Measurements from ENCODE around the gene ARHGAP21.

Gene ARHGAP21

DNA sequence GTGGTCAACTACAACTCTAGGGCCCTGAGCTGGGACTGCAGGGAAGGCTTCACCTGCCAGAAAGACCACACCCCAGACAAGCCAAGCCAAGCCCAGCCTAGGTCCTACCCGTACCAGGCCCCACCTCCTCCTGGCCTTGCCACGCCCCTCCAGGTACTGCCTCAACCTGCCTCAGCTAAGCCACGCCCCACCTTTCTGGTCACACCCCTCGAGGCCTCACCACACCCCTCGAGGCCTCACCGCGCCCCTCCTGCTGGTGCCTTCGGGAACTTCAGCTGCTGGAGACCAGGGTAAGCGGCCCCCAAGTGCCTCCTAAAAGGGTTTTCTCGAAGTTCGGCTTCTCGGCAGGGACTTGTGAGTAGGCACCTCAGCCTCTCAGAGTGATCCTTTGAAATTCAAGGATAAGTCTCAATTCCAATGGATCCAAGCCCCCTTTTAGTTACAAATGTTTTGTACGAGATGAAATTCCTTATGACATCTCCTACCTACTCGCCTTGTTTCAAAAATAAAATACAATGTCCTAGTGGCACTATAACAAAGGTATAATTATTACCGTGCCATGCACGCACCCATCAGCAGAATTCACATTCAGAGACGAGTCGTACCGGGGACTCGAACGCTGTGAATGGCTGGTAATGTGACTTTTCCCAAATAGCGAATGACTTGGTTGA lies 171.2 kb downstream of the ARHGAP21 start:
- Histone ChIP-seq H3K27ac (no peak overlapping the region), H3K4me3 (no peak overlapping the region)
- DNase-seq (ENCODE audit: low spot score): no peak
- TF ChIP-seq, protein P1, sequence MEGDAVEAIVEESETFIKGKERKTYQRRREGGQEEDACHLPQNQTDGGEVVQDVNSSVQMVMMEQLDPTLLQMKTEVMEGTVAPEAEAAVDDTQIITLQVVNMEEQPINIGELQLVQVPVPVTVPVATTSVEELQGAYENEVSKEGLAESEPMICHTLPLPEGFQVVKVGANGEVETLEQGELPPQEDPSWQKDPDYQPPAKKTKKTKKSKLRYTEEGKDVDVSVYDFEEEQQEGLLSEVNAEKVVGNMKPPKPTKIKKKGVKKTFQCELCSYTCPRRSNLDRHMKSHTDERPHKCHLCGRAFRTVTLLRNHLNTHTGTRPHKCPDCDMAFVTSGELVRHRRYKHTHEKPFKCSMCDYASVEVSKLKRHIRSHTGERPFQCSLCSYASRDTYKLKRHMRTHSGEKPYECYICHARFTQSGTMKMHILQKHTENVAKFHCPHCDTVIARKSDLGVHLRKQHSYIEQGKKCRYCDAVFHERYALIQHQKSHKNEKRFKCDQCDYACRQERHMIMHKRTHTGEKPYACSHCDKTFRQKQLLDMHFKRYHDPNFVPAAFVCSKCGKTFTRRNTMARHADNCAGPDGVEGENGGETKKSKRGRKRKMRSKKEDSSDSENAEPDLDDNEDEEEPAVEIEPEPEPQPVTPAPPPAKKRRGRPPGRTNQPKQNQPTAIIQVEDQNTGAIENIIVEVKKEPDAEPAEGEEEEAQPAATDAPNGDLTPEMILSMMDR (IDR thresholded peaks at IDR 0.05): no peak

DNA sequence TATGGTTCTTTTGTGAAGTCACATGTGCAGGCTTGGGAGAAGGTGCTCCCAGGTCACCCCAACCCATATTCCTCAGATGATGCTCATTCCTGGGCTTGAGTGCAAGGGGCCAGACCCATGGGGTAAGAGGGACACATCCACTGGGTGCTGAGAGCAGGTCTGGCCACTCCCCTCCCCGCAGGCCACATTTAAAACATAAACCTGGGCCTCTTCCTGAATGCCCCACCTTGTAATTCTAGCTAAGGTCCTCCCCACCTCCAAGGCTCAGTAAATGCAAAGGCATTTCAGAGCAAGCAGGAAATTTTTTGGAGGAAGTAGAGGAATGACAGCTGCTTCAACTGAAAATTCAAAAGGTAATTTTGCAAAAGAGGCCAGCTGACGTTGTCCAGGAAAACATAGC lies 172.5 kb downstream of the ARHGAP21 start:
- no peak for DNase-seq (ENCODE audit: low spot score)
- TF ChIP-seq, protein P1 (IDR thresholded peaks at IDR 0.05): no peak
- no peak overlapping the region for H3K27ac ChIP-seq
- no peak overlapping the region for H3K4me3 ChIP-seq

DNA sequence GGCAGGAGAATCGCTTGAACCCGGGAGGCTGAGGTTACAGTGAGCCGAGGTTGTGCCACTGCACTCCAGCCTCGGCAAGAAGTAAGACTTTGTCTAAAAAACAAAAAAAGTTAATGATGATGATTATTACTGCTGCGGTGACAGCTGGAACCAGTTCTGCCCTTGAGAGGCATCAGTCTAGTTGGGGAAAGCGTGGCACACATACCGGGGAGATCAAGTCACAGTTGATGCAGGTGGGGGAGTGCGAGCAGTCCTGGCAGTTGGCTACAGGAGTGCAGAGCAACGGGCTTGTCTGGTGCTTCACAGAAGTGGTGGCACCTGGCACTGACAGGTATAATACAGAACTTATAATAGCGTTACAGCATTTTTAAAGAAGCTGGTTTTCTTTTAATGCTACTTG lies 173.0 kb downstream of the ARHGAP21 start:
- no peak overlapping the region for H3K27ac ChIP-seq
- H3K4me3 ChIP-seq: no peak overlapping the region
- DNase-seq (ENCODE audit: low spot score): no peak
- TF ChIP-seq, protein P1 (IDR thresholded peaks at IDR 0.05): no peak

DNA sequence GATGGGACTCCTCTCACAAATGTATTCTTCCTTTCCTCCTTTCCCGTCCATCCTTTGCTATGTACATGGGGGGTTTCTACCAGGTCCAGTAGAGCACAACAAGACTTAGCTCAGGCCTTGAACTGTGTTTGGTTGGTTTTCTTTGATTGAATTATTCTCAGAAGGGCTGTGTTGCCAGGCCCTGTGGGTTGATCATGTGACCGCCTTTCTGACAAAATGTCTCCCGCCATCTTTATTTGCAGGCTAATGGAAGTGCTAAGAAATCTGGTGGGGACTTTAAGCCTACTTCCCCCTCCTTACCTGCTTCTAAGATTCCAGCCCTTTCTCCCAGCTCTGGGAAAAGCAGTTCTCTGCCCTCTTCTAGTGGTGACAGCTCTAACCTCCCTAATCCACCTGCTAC lies 178.1 kb downstream of the ARHGAP21 start:
- Histone ChIP-seq H3K4me3 (no peak overlapping the region), H3K27ac (no peak overlapping the region)
- TF ChIP-seq, protein P1 (IDR thresholded peaks at IDR 0.05): no peak
- no peak for DNase-seq (ENCODE audit: low spot score)

DNA sequence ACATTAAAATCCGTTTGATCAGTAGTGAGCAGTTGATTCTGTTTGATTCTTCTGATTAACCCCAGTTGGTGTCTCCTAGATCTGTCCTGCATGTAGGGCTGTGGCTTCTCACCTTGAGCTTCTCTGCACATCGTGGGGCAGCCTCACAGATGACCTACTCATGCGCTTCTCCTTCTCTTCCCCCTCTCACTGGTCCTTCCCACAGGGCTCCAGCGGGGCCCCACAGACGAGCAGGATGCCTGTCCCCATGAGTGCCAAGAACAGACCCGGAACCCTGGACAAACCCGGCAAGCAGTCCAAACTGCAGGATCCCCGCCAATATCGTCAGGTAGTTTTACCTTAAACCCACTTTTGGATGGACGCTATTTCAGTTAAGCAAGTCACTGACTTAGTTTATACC lies 178.9 kb downstream of the ARHGAP21 start:
- no peak overlapping the region for H3K4me3 ChIP-seq
- TF ChIP-seq, protein P1 (IDR thresholded peaks at IDR 0.05): no peak
- no peak for DNase-seq (ENCODE audit: low spot score)
- H3K27ac ChIP-seq: no peak overlapping the region

DNA sequence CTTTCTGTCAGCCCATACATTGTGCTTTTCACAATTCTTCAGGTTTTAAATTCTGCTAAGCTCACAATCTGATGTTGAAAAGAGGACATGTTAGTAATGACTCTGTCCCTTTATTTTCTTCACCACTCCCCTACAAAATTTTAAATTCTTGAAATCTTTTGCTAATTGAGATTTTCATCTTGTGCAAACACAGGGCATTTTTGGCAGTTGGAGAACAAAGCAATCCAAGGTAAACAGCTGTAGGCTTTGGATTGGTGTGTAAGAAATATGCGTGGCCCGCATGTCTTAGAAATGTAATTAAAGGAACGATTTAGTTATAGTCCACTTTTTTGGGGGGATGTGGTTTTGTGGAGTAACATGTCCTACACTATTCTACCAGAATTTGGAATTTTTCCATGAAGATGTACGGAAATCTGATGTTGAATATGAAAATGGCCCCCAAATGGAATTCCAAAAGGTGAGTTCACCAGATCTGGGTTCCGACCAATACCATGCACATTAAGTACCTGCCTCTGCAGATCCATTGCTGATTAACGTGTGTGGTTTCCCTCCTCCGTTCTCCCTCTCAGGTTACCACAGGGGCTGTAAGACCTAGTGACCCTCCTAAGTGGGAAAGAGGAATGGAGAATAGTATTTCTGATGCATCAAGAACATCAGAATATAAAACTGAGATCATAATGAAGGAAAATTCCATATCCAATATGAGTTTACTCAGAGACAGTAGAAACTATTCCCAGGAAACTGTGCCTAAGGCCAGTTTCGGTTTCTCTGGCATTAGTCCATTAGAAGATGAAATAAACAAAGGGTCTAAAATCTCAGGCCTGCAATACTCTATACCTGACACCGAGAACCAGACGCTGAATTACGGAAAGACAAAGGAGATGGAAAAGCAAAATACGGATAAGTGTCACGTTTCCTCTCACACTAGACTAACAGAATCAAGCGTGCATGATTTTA lies 181.1 kb downstream of the ARHGAP21 start:
- no peak overlapping the region for H3K4me3 ChIP-seq
- TF ChIP-seq, protein P1 (IDR thresholded peaks at IDR 0.05): no peak
- no peak overlapping the region for H3K27ac ChIP-seq
- DNase-seq (ENCODE audit: low spot score): no peak

Data from coronary artery (tissue), 2 donors.